Keratinocyte (primary cell): ENCODE results near the gene SCT.

Source experiments
- EZH2 ChIP-seq: IDR thresholded peaks from one replicate; pipeline ENCODE4 v1.6.1; 2012; ENCODE audit warnings: inconsistent platforms, mild to moderate bottlenecking, low read length, moderate library complexity
- TF ChIP-seq, protein P1 (sequence below), 3 experiments: IDR thresholded peaks in 1 of 3; conservative IDR thresholded peaks in 1 of 3; optimal IDR thresholded peaks in 1 of 3; 2 replicates in 2 of 3; 3 replicates in 1 of 3; pipeline versions ENCODE3 to v1.5.1; 2011; ENCODE audit warnings: low read length in 3 of 3, mild to moderate bottlenecking in 3 of 3, moderate library complexity in 2 of 3, control low read depth in 1 of 3, inconsistent platforms in 1 of 3; ENCODE audit not compliant: insufficient read depth in 2 of 3; ENCODE audit errors: extremely low read depth in 1 of 3

DNA sequence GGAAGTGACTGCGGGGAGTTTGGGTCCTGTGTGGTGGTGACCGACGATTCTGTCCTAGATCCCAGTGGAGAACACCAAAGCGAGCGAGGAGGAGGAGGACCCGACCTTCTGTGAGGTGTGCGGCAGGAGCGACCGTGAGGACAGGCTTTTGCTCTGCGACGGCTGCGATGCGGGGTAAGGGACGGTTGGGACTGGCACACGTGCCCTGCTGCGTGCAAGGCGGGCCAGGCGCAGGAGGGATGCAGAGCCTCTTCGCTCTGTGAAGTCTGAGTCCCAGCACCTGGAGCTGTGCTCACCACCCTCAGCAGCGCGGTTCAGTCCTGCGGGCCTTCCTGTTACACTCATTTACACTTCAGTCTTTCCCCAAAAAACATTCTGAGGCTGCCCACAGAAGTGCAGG lies 34.5 kb downstream of the SCT start:
- TF ChIP-seq, protein P1, sequence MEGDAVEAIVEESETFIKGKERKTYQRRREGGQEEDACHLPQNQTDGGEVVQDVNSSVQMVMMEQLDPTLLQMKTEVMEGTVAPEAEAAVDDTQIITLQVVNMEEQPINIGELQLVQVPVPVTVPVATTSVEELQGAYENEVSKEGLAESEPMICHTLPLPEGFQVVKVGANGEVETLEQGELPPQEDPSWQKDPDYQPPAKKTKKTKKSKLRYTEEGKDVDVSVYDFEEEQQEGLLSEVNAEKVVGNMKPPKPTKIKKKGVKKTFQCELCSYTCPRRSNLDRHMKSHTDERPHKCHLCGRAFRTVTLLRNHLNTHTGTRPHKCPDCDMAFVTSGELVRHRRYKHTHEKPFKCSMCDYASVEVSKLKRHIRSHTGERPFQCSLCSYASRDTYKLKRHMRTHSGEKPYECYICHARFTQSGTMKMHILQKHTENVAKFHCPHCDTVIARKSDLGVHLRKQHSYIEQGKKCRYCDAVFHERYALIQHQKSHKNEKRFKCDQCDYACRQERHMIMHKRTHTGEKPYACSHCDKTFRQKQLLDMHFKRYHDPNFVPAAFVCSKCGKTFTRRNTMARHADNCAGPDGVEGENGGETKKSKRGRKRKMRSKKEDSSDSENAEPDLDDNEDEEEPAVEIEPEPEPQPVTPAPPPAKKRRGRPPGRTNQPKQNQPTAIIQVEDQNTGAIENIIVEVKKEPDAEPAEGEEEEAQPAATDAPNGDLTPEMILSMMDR (optimal IDR thresholded peaks at IDR 0.05 in 1 of 3, IDR thresholded peaks at IDR 0.05 in 1 of 3, conservative IDR thresholded peaks at IDR 0.05 in 1 of 3; ENCODE audit: extremely low read depth in 1 of 3, insufficient read depth in 2 of 3, low read length in 3 of 3): no peak
- TF ChIP-seq EZH2: no peak
